DMS114 treated with DMSO at 0.1 percent for 48 hours (cell line): Measurements from ENCODE around the gene WDFY4.

Source experiments
- DNase-seq: peaks from one replicate; lab custom pipeline; 2025; ENCODE audit not compliant: unreplicated experiment; lab: John Stamatoyannopoulos, UW

WDFY4 gene

DNA sequence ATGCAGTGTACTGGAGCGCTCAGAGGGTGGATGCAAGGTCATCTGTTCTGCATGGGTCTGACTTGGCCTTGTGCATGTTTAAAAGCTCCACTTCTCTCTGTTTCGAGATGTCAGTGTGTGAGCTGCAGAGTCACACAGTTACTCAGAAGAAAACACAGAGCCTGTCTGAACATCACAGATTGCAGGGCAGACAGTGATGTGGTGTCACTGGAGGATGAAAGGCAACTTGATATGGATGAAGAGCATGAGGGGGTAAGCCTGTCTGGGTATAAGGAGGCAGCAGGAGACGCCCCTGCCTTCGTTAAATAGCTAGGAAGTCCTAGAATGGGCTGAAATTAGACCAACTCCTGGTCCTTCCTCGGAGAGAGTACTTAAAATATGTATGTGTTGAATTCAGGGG lies 322.5 kb downstream of the WDFY4 start:
- no peak for DNase-seq

DNA sequence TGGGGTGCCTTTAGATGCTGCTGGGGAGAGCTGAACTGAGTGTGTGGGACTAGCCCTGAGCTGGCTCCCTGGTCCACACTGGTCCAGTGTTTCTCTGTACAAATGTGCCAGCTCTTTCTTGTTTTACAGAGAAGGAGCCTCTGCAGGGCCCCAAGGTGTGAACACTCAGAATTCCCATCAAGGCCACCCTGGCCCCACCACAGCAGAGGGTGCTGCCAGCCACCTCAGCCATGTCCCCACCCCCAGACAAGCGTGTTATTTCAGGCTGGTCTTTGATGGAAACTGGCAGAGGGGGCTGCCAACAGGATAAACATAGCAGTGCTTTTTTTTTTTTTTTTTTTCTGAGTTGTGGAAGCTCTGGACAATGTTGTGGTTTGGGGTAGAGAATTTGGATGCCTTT lies 323.4 kb downstream of the WDFY4 start:
- DNase-seq: no peak

DNA sequence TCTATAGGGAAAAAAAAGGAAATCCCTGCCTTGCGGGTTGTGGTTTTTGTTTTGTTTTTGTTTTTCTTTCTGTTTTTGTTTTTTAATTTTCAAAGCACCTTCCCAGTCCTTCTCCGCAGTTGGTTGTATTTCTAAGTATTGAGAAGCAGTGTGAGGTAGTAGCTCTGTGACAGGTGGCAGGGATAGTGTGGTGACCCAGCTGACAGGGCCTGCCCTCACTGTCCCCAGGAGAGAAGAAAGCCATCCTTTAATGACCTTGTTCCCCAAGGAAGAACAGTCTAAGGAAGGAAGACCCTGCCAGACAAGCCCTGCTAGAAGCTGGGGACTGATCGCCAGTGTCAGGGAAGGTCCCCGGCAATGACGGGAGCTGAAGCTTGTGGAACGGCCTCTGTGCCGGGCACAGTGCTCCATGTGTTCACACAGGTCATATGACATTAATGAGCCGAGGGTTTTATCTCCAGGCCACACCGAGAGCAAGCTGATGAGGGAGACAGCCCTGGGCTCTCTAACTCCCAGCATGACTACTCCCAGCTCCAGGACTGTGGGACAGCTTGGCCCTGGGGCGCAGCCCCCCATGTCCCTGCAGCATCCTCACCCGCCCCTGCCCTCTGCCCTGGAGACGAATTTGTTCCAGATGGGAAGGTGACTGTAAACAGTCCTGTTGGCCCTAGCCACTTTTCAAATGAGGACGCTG lies 324.0 kb downstream of the WDFY4 start:
- no peak for DNase-seq

DNA sequence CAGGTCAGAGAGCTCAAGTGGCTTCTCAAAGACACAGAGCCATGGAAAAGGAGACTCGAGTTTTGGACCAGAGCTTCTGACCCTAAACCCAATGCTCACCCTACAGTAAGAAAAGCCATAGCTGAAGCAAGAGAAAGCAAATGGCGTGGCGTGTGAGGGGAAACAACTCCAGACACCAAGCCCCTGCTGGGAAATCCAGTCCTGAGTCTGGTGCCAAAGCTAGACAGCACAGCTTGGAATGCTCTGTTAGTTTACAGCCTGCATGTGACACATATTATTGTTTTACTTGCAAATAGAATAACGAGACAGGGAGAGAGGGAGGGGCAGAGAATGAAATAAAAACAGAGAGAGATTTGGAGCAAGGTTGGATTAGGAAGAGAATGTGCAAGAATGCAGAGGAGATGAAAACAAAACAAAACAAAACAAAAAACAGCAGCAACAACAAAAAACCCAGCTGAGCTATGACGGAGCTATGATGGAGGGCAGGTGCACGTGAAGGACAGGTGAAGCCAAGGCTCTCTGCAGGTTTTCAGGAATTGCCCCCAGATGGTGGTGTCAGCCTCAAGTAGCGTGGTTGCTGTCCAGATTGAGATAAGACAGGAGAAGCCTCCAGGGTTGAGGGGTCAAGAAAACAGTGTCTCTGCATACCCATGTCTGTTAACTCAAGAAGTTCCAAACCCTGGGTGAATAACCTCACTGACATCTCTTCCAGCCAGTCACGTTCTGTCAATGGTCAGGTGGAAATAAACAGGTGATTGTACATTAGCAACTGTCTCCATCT lies 324.7 kb downstream of the WDFY4 start:
- DNase-seq: no peak

DNA sequence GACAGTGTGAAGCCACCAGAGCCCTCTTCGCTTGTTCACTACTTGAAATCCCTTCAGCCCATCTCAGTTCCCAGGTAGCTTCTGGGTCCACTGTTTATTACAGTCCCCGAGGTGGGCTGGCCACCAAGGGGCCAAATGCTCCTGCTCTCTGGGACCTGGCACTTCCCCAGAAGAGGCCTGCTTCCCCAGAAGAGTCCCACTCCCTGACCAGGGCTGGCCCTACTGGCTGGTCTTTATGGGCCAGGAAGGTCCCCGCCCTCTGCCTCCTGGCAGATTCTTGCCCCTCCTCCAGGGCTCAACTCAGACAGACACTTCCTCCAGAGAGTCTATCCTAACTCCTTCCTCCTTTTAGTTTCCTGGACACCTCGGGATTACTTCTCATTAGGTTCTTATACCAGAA lies 325.6 kb downstream of the WDFY4 start:
- DNase-seq: no peak

DNA sequence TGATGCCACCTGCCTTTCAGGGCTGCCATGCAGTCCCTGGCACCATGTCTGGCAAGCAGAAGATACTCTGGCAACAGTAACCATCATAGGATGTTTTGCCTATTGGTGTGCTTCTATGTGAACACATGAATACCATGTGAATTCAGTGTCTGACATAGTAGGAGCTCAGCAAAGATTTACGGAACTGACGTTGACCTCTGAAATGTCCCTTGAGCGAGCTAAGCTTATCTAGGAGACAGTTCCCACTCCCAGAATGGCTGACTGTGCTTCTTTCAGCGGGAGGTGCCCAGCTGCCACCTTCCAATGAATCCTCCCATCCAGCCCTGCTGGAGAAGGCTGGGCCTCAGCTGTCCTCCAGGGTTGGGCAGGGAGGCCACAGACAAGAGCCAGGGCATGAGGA lies 326.2 kb downstream of the WDFY4 start:
- DNase-seq: no peak

DNA sequence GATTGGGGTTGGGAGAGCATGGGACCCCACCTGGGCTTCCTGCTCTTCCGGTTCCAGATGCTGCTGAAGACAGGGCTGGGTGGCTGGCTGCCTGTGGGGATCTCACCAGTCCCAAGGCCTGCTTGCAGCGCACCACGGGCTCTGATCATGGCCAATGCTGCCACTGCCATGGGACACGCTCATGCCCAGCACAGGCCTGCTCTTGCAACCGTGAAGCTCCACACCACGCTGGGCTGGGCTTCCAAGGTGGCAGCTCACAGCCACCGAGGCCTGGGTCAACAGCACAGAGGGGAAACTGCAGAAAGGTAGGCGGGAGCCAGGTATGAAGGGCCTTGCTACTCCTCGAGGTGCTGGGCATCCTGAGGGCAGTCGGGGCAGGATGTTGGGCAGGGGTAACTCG lies 327.1 kb downstream of the WDFY4 start:
- DNase-seq: no peak

DNA sequence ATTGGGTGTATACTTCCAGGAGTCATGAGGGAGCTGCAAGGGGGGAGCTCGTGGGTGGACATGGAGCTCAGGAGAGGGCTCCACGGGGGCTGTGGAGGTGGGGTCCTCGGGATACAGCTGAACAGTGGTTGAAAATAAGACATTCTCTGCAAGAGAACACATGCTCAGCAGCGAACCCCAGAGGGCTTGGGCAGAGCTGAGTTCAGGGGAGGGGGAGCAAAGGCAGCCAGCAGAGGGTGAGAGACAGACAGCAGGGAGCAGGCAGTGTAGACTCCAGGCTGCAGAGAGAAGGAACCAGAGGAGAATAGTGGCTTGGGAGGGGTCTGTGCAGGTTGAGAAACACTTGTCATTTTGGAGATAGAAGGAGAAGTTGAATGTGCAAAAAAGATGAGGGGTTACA lies 327.9 kb downstream of the WDFY4 start:
- no peak for DNase-seq

DNA sequence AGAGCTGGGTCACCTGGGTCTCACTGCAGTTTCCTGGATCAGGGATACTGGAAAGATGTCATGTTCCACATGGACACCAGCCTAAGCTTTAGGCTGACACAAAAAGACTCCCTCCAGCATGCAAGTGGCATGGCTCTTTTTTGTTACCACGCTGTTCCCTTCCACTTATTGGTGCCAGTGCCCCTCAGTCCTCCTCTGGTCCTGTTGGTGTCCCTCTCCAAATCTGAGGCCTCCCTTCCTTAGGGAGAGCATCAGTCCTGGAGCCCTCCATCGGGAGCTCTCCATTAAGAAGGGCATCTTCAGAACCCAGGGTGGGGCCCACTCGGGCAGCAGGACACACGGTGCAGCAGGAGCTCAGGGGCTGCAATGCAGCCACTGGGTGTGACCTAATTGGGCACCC lies 331.0 kb downstream of the WDFY4 start:
- no peak for DNase-seq

DNA sequence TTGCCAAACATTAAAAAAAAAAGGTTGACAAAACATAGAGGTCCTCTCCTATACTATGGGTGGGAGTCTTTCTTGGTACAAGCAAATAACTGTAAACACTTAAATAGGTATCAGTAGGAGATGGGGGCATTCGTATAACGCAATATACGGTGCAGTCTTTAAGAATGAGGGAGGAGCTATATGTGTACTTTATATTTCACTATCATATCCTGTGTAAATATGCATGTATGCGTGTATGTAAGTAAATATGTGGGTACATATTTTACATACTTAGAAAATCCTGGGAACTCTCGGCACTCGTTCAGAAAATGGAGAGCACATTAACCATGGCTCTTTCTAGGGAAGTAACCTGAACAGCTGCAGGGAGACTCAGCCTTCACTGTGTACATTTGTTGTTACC lies 337.0 kb downstream of the WDFY4 start:
- DNase-seq: no peak

DNA sequence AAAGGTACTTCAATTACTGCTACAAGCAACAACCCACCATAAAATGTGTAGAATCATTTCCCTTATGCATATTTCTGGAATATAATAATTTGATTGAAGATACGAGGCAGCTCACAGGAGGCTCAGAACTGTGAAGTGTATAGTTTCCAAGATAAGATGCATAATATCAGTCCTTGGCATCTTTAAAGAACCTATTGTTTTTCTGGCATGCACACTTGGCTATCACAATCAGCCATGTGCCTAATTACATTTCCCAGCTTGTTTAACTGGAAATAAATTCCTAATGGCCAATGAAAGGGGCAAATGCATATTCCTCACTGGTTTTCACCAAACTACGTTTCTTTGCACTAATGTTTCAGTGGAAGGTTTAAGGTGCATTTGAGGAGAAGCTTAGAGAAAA lies 338.4 kb downstream of the WDFY4 start:
- DNase-seq: no peak

DNA sequence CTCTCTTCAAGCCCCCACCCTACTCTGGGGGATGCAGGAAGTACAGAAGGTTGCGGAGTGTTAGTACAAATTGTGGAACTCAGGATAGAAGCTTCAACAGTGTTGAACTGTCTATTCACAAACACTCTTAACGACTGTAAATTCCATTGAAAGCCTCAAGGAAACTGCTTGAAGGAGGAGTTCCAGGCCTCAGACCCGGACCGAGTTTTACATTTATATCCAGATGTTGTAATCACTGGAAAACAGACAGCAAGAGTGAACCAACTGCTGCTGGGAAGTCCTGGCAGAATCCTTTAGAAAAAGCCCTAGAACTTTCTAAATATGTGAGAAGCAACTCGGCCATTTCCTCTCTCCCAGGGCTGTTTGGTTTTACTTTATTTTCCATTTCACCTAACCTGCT lies 339.1 kb downstream of the WDFY4 start:
- no peak for DNase-seq

DNA sequence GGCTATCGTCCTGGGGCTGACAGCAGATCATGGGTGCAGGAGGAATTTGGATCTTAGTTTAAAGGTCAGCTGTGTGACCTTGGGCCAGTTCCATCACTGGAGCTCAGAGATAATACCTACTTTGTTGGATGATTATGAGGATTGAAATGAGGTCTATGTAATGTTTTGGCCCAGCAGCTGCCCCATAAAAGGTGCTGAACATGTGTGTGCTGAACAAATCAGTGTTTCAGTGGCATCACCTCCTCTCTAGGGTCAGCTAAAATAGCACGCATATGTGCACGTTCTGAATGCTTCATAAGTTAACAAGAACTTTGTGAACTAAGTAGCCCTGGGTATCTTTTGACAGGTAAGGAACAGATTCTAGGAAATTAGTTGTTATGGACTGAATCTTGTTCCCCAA lies 339.8 kb downstream of the WDFY4 start:
- DNase-seq: no peak

DNA sequence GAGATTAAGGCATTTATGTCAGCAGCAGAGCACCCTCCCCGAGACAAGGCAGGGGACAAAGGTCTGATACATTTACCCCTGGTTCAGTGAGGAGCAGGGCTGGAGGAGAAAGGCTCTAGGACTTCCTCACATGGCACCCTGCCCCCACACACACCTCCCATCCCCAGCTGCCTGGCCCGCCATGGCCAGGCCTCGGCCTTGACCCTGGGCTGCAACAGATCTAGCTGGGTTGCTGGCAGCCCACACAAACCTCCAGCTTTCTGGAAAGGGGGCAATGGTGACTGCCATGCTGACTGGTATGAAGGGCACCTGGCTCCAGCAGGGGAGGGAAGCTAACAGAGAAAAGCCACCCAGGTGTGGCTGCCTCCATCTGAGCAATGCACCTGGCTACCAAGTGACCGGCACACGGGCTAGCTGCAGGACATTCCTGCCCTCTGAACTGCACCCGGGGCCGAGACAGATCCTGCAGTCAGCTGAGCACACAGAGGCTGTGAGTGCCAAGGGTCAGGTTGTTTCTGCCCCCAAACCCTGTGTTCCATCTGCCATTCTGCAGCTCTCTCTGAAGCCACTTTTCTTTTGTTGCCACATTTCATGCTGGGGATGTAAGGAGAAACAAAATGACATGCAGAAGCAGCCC lies 340.8 kb downstream of the WDFY4 start:
- no peak for DNase-seq

DNA sequence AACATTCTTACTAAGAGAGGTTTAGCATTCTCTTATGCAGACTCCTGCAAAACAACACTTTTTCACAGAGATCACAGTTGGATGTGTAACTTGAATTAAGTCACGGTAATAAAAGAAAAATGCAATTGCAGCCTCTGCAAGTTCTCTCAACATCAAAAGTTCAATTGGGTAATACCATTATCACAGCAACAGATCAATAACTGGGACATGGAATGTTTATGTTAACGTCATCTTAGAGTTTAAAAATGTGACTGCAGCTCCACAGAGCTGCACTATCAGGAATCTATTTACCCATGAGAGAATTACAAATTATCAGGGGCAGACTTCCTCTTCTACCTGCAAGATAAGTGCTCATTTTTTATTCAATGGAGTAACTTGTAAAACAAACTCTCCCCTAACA lies 344.0 kb downstream of the WDFY4 start:
- DNase-seq: no peak

DNA sequence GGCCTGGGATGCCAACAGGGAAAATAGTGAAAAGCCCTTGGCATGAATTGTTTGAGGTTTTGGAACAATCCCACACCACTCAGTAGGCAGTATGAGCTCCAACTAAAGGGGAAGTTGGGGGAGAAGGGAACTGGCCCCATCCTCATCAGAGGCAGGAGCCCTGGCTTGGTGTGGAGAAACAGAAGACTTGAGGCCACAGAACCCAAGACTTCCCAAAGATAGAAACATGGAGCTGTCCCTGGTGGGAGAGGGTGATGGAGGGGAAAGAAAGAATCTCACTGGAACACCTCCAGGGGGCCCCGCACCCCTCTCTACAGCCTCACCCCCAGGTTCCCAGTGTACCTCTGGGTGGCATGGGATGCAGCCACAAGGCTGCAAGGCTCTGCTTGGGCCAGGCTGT lies 345.0 kb downstream of the WDFY4 start:
- no peak for DNase-seq
